SKM-1 (cell line): Measurements from ENCODE around the gene MALRD1.

Source experiments
- DNase-seq: peaks from one replicate; lab custom pipeline; 2025; ENCODE audit not compliant: unreplicated experiment; lab: John Stamatoyannopoulos, UW

MALRD1 gene

DNA sequence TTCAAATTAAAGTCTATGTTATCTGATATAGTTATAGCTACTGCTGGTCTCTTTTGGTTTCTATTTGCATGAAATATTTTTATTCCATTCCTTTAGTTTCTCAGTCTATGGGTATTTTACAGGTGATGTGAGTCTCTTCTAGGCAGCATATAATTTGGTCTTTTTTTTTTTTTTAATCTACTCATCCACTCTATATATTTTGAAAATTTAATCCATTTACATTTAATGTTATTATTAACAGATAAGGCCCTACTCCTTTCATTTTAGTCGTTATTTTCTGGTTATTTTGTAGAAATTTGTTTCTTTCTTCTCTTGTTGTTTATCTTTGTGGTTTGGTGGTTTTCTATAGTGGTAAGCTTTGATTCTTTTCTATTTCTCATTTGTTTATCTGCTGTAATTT lies 58.8 kb downstream of the MALRD1 start:
- DNase-seq = no peak

DNA sequence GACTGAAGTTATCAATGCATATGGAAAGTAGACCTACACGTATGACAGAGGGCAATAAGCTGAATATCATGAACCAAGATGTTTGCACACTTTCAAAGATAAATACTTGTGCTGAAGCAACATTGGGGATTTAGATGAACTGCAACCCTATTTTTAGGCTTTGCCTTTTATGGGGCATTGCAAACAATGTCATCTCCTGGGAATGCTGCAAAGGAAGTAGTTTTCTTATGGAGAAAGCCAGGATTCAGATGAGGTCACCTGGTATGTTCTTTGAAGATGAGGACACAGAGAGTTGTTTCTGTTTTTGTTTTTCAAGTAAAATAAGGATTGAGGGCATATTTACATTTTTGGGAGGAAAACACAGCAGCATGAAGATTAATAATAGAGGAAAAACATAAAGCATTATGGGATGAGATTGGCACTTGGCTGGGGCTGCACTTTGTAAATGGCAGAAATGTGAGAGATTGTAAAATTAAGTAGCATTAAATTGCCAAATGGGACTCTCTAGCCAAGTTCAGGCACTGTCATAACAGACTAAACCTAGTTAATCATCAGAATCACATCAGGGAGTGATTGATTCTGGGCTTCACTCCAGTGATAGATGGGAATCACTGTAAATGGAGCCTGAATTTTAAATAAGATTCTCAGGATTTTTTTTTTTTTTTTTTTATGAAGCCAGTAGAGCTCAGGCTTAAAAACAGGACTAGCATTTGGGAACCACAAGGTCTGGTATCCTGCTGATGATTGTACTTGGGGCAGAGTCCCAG lies 63.1 kb downstream of the MALRD1 start:
- no peak for DNase-seq

DNA sequence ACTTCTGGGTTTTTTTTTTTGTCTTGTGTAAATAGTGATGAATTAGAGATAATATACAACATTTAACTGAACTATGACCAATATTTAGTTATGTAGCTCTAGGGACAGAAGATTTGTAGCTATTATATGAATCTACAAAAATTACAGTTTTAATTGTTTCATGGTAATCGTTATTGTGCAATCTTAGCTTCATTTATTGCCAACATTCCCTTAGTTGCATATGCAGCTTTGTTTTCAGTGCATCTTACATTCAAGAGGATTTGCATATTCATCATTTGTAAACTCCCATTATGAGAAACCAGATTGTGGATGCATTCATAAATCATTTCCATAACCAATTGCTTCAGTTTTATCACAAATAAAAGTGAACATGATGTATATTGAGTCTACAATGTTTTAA lies 68.8 kb downstream of the MALRD1 start:
- DNase-seq = no peak

DNA sequence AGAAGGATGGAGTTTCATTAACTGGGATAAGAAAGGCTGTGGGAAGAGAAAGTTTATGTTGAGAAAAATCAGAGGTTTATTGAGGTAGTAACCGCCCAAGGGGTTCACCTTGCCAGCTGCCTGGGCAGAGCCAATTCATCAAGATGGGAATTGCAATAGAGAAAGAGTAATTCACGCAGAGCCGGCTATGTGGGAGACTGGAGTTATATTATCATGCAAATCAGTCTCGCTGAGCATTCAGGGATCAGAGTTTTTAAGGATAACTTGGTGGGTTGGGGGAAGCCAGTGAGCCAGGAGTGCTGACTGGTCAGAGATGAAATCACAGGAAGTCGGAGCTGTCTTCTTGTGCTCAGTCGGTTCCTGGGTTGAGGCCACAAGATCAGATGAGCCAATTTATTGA lies 70.6 kb downstream of the MALRD1 start:
- DNase-seq = no peak

DNA sequence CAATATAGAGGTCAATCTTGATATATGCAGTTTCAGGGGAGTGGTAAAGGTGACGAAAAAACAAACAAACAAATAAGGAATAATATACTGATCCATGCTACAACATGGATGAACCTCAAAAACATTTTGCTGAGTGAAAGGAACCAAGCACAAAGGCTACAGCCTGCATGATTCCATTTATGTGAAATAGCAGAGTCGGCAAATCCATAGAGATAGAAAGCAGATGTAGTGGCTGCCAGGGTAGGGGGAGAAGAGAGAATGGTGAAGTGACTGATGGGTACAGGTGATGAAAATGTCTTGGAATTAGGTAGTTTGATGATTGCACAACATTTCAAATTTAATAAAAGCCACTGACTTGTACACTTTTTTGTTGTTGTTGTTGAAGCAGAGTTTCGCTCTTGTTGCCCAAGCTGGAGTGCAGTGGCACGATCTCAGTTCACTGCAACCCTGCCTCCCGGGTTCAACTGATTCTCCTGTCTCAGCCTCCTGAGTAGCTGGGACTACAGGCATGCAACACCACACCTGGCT lies 71.8 kb downstream of the MALRD1 start:
- DNase-seq = no peak

DNA sequence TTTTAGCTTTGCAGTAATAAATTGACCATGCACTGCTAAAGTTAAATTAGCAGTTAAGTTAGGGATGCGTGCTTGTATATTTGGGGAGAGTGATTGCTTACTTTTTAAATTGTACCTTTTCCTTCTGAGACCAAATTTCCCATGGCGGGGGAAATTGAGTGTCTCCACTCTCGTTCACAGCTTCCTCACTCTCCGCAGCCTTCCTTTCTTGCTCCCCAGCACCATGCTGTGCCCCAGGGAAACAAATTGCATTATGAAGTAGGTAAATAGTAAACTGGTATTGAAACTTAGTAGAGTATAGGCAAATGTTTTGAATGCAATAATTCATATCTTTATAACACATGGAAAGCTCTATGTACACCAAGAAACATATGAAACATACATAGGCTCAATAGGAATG lies 85.4 kb downstream of the MALRD1 start:
- DNase-seq = no peak

DNA sequence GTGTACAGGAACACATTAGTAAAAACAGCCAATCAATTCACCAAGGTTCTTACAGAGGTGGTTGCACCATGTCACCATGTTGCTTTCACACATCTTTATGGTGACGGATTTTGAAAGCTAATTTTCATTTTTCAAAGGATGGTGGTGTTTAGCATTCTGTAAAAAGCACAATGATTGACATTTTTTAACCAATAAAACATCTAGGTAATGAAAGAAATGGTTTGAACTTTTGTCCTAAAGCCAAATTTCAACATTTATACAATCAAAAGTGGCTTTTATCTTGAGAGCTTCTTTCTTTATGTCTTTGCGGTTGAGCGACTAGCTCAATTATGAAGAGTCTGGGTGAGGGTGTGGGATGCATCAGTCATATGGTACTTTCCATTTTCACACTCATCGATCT lies 94.4 kb downstream of the MALRD1 start:
- no peak for DNase-seq

DNA sequence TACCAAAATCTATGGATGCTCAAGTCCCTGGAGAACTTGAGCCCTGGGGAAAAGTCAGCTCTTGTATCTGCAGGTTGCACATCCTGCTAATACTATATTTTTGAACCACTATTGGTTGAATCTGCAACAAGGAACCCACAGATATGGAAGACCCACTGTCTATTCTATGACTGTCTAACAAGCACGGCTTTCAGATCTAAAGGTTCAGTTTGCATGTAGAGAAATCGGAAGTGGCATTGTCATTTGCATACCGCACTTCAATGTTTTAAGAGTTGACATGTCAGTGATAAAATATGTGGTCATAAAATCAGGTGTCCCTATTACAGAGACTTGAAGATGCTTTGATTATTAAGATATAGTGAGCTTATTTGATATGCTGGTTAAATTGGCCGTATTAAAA lies 95.6 kb downstream of the MALRD1 start:
- DNase-seq = no peak

DNA sequence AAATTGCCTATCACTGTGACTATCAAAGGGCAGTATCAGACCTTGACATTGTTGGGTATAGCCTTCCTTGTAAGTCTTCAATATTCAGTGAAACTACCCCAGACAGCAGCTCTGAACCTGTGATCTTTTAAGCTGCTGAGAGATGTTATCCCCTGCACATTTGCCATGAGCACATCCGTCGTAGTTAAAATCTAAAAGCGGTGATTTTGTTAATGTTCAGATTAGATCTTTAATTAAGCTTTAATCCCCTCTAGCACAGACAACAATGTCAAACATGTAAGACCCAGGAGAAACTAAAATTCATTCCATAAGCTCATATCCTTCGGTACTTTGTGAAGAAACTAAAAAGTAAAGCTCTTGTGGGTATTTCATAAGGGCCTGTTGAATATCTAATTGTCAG lies 105.8 kb downstream of the MALRD1 start:
- DNase-seq = no peak

DNA sequence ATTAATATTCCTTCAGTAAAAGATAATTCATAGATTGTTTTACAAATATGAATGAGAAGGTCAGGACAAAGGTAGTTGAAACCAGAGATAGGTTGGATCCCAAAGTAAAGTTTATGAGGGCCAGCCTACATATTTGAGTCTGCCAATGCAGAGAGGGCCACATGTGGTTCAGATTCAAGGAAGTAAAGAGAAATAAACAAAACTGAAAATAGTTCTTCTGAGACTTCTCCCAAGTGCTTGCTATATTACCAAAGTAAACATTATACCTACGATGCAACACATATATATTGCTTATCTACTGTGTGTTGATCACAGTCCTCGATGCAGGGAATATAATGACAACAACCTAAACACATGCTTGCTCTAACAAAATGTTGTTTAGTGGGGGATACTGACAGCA lies 109.8 kb downstream of the MALRD1 start:
- DNase-seq = no peak

DNA sequence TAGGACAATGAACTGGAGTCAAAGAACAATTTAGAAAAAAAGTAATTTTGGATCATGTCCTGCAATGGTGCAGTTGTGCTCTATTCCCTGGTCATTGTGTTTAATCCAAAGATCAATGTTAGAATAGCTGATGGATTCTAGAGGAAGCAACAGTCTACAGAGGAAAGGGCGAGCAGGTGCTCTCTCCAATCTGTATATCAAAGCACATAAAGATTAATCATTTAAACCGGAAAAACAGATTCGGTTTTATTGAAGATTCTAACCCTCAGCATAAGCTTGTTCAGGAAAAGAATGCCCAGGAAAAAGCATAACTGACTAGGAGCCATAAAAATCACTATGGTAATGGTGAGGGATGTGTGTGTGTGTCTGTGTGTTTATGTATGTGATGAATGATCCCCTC lies 110.3 kb downstream of the MALRD1 start:
- DNase-seq = no peak

DNA sequence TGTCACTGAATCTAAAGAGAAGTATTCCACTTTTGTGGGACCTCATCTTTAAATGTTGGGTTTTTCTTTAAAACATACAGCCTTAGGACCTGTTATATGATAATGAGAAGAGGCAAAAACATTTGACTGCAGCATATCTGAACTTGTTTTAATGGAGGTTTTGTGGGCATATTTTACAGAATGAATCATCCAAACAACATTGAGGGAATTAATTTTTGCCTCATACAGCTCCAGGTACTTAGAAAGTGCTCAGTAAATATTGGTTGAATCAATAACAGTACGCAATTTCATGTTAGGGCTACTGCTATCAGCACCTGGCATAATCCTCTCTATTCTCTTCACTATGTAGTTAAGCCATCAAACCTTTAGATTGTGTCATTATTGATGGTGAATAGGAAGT lies 115.9 kb downstream of the MALRD1 start:
- no peak for DNase-seq

DNA sequence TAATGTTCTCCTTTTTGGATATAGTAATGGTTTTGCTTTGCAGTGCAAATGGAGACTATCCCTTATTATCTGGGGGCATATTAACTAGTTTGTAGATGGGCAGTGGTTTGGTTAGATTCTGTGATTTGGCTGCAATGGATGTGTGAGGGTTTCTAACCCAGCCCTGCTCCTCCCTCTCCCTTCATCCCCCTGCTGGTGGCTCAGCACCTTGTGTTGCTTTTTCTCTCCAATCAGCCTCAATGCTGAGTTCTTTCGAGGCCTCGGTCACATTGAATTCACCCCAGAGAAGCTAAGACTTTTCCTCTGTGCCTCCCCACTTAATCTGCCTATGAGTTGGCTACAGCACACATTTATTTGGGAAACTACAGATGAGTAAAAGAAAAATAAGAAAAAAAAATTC lies 120.0 kb downstream of the MALRD1 start:
- DNase-seq = no peak

DNA sequence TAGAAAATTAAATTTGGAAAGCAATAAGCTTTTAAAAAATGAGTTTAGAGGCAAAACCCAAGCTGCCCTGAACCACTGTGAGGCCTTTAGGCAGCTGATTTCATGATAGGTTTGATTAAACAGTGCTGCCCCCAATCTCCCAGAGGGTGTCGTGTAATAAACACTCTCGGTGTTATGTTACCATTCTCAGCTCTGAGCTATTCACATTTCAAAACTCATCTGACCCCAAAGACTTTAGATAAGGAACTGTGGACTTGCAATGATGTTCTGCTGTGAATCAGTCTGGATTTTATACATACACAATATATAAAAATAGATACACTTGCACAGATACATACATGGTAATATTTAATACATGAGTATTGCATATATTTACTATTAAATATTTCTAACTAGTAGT lies 120.4 kb downstream of the MALRD1 start:
- no peak for DNase-seq

DNA sequence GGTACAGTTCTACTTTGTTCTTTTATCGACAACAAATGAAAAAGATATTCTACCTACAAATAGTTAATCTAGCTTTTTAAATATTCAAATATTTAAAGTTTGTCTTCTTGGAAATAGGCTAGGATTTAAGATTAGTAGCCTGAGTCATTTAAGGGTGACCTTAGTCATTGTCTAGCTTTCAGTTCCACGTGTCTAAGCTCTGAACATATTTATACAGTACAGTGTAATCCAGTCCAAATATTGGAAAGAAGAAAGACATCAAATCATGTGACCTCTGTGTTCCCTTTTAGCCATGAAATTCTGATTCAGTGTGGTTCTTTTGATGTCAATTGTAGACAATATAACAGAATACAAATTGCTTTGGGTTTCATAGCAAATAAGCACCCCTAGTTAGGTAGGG lies 121.1 kb downstream of the MALRD1 start:
- DNase-seq = no peak

DNA sequence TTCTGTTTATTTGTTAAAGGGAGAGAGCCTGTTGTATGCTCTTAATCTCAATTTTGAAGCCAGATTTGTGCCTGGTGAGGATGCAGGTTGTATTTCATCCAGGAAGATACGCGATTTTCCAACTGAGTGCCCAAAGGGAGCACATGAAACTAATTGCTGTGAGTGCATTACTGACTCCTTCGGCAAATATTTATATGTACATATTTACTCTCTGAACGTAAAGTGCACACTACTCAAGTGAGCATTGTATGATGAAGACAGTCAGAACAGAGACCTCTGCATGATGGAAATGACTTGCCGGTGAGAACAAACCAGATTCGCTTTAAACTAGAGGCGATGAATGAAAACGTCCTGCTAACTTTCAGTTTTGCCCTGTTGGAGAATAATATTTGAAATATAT lies 130.1 kb downstream of the MALRD1 start:
- no peak for DNase-seq

DNA sequence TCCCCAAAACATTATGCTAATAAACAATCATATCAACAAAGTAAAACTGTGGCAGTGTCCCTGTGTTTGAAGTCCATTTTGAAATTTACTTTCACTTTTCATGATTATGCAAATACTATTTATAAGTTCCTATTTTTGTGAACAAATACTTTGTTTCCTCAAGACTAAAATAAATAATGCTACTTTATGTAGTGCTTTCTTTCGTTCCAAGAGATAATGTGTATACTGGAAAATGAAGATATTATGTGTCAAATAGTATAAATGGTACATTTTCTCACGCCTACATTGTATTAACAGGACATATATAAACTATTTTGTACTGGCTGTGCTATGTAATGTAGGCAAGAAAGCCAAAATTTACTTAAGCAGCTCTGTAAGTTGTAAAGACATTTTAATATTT lies 136.3 kb downstream of the MALRD1 start:
- DNase-seq = no peak

DNA sequence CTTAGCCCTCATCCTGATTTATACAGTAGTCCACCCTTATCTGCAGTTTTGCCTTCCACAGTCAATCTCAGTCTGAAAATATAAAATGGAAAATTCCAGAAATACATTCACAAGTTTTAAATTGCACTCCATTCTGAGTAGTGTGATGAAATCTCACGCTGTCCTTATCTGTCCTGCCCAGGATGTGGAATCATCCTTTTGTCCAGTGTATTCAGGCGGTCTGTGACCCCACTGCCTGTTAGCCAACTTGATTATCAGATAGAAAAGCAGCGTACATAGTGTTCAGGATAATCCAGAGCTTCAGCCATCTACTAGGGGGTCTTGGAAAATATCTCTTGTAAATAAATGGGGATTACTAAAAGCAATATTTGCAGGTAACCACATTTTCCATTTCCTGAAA lies 146.3 kb downstream of the MALRD1 start:
- DNase-seq = no peak

DNA sequence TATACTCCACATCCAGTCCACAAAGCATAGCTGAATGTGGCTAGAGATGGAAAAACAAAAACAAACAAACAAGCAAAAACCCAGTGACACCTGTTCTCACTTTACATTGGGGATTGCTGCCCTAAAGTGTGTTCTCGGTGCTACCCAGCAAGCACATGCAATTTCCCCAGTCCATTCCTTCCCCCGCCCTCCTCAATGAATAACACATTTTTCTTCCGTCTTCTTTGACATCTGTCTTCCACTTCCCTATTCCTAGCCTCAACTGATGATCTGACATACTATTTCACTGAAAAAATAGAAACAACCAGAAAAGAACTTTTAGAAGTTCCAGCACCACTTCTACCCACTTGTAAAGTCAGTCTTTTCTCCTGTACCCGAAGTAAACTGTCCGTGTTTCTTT lies 147.1 kb downstream of the MALRD1 start:
- DNase-seq = no peak

DNA sequence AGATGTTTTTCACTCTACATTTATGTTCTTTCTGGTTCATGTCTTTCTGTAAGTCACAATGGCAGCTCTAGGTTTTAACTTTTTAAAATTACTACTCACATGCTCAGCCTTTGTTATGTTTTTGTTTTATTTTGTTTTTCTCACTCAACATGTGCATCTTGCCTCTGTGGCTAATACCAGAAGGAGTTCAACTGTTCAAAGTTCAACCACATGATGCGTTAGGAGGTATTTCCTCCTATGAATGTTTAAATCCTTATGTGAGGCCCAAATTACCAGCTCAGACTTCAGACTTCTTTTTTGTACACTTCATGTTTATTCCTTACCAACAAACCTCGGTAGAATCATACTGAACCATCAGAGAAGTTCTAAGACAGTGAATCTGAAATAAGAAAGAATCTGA lies 151.6 kb downstream of the MALRD1 start:
- no peak for DNase-seq

DNA sequence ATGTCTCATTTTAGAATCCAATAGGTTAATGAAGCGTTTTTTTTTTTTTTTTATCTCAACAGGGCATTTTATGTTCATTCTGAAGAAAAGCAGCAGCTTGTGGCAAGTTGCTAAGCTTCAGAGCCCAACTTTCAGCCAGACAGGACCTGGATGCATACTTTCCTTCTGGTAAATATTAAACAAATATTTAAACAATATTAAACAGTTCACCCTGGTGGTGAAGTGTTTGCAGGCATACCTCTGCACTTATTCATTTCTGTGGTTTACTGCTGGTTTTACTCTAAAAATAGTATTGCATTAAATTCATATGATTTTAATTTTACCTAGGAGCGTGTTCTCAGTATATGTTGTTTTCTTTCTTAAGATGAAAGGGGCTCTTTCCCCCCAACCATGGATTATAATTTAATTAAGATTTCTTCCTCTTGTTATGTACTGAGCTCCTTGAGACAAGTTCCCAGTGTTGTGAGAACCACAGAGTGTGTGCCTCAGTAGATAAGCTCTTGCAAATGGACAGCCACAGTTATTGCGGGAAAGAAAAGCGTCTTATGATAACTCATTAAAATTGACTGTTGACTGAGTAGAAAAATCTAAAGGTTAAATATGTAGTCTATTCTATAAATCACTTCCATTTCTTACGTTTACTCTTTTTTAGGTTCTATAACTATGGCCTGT lies 155.8 kb downstream of the MALRD1 start:
- no peak for DNase-seq

DNA sequence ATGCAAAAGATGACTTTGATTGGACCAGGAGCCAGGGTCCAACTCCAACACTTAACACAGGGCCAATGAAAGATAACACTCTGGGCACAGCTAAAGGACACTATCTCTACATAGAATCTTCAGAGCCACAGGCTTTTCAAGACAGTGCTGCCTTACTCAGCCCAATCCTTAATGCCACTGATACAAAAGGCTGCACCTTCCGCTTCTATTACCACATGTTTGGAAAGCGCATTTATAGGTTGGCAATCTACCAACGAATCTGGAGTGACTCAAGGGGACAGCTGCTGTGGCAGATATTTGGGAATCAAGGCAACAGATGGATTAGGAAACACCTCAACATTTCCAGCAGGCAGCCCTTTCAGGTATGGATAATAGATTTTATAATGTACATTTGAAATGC lies 160.7 kb downstream of the MALRD1 start:
- no peak for DNase-seq

DNA sequence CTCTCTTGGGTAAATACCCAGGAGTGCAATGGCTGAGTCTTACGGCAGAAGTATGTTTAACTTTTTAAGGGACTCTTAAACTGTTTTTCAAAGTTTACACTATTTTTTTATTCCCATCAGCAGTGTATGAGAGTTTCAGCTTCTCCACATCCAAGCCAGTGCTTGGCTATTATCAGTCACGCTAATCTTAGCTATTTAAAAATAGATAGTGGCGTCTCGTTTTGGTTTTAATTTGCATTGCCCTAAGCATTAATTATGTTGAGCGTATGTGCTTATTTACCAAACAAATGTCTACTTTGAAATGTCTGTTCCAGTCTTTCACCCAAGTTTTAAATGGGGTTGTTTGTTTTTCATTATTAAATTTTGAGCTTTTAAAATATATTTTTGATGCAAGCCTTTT lies 164.0 kb downstream of the MALRD1 start:
- no peak for DNase-seq
